WTC11 (cell line): ENCODE measurements around the gene ZNF786. TPM values are rescaled to one million over a fixed set of nuclear protein-coding genes. Genes with fewer than 3 reads are reported as not detected.

ENCODE experiments used
- ATAC-seq: fragments of 200-7000 bp; cut with Tn5 transposase; 2 replicates; pipeline ENCODE4 v1.10.0; 2021; ENCODE audit warnings: mild to moderate bottlenecking, moderate library complexity
- CTCF ChIA-PET: fragments of 300-600 bp; sonication (Branson Sonifier 250); formaldehyde crosslinking; loops from one replicate; lab custom pipeline; 2021; ENCODE audit warnings: antibody characterized with exemption; lab: Charles Lee
- POLR2A ChIA-PET: fragments of 350-600 bp; sonication (Branson Sonifier 250); formaldehyde crosslinking; loops from one replicate; lab custom pipeline; 2021; ENCODE audit warnings: antibody characterized with exemption; lab: Charles Lee
- DNase-seq: peaks from one replicate; pipeline ENCODE4 v3.0.0; 2021; ENCODE audit warnings: low spot score
- H3K27ac Mint-ChIP-seq: 2 replicates; pipeline ENCODE4 v1.8.0; 2021; ENCODE audit warnings: mixed read lengths
- H3K27me3 Mint-ChIP-seq: 2 replicates; pipeline ENCODE4 v1.8.0; 2021; ENCODE audit warnings: low read depth, mild to moderate bottlenecking, moderate library complexity, mixed read lengths
- H3K36me3 Mint-ChIP-seq: 2 replicates; pipeline ENCODE4 v1.8.0; 2021; ENCODE audit warnings: mixed read lengths
- H3K4me1 Mint-ChIP-seq: 2 replicates; pipeline ENCODE4 v1.8.0; 2022; ENCODE audit warnings: mixed read lengths
- H3K4me3 Mint-ChIP-seq: 2 replicates; pipeline ENCODE4 v1.8.0; 2021; ENCODE audit warnings: mild to moderate bottlenecking, moderate library complexity, mixed read lengths
- H3K9me3 Mint-ChIP-seq: 2 replicates; pipeline ENCODE4 v1.8.0; 2021; ENCODE audit warnings: mixed read lengths
- ARID4B ChIP-seq: sonication (generic); formaldehyde crosslinking; IDR thresholded peaks from 2 replicates; pipeline ENCODE4 v1.8.0; 2023; ENCODE audit warnings: missing genetic modification reagents, mild to moderate bottlenecking, borderline replicate concordance
- ATF2 ChIP-seq: sonication (generic); formaldehyde crosslinking; IDR thresholded peaks from 2 replicates; pipeline ENCODE4 v1.8.1; 2022; ENCODE audit warnings: low read depth, missing genetic modification reagents, borderline replicate concordance
- ATF6 ChIP-seq: sonication (generic); formaldehyde crosslinking; IDR thresholded peaks from 2 replicates; pipeline ENCODE4 v1.8.1; 2023; ENCODE audit warnings: mild to moderate bottlenecking, missing genetic modification reagents
- E2F1 ChIP-seq: sonication (generic); formaldehyde crosslinking; IDR thresholded peaks from 2 replicates; pipeline ENCODE4 v1.8.0; 2022; ENCODE audit warnings: mild to moderate bottlenecking, missing genetic modification reagents
- ELF4 ChIP-seq: sonication (generic); formaldehyde crosslinking; IDR thresholded peaks from 2 replicates; pipeline ENCODE4 v1.8.1; 2022; ENCODE audit warnings: low read depth, mild to moderate bottlenecking, moderate library complexity, missing genetic modification reagents
- FOXP1 ChIP-seq: sonication (generic); formaldehyde crosslinking; IDR thresholded peaks from 2 replicates; pipeline ENCODE4 v1.8.0; 2022; ENCODE audit warnings: missing genetic modification reagents, mild to moderate bottlenecking, moderate library complexity, borderline replicate concordance
- FOXP4 ChIP-seq: sonication (generic); formaldehyde crosslinking; IDR thresholded peaks from 2 replicates; pipeline ENCODE4 v1.8.0; 2022; ENCODE audit warnings: mild to moderate bottlenecking, missing genetic modification reagents
- HMGA2 ChIP-seq: fragments of 250-450 bp; sonication (Bioruptor Pico); IDR thresholded peaks from 2 replicates; pipeline ENCODE4 v1.4.0; 2021; ENCODE audit warnings: mild to moderate bottlenecking, moderate library complexity
- HMGXB4 ChIP-seq: sonication (generic); formaldehyde crosslinking; IDR thresholded peaks from 2 replicates; pipeline ENCODE4 v1.8.1; 2023; ENCODE audit warnings: mild to moderate bottlenecking, moderate library complexity, missing genetic modification reagents
- IRF2 ChIP-seq: sonication (generic); formaldehyde crosslinking; IDR thresholded peaks from 2 replicates; pipeline ENCODE4 v1.8.0; 2022; ENCODE audit warnings: low read depth, missing genetic modification reagents, borderline replicate concordance
- KAT7 ChIP-seq: sonication (generic); formaldehyde crosslinking; IDR thresholded peaks from 2 replicates; pipeline ENCODE4 v1.8.1; 2023; ENCODE audit warnings: missing genetic modification reagents, mild to moderate bottlenecking, borderline replicate concordance
- OVOL2 ChIP-seq: fragments of 250-450 bp; sonication (Bioruptor Pico); IDR thresholded peaks from 2 replicates; pipeline ENCODE4 v1.9.0; 2021; ENCODE audit warnings: mild to moderate bottlenecking, borderline replicate concordance
- RORB ChIP-seq: fragments of 250-450 bp; sonication (Bioruptor Pico); IDR thresholded peaks from 2 replicates; pipeline ENCODE4 v1.9.0; 2021; ENCODE audit warnings: mild to moderate bottlenecking
- SMAD4 ChIP-seq: sonication (generic); formaldehyde crosslinking; IDR thresholded peaks from 2 replicates; pipeline ENCODE4 v1.8.0; 2022; ENCODE audit warnings: mild to moderate bottlenecking, missing genetic modification reagents
- SP1 ChIP-seq: sonication (generic); formaldehyde crosslinking; conservative IDR thresholded peaks from 2 replicates; pipeline ENCODE4 v1.8.1; 2022; ENCODE audit warnings: missing genetic modification reagents
- ZNF232 ChIP-seq: sonication (generic); formaldehyde crosslinking; IDR thresholded peaks from 2 replicates; pipeline ENCODE4 v1.8.0; 2022; ENCODE audit warnings: mild to moderate bottlenecking, missing genetic modification reagents
- ZNF263 ChIP-seq: sonication (generic); formaldehyde crosslinking; IDR thresholded peaks from 2 replicates; pipeline ENCODE4 v1.8.1; 2022; ENCODE audit warnings: low read depth, mild to moderate bottlenecking, moderate library complexity, missing genetic modification reagents
- ZNF317 ChIP-seq: sonication (generic); formaldehyde crosslinking; IDR thresholded peaks from 2 replicates; pipeline ENCODE4 v1.8.1; 2023; ENCODE audit warnings: low read depth, mild to moderate bottlenecking, moderate library complexity, missing genetic modification reagents, borderline replicate concordance
- ZNF671 ChIP-seq: fragments of 250-450 bp; sonication (Bioruptor Pico); IDR thresholded peaks from 2 replicates; pipeline ENCODE4 v1.8.0; 2021; ENCODE audit warnings: mild to moderate bottlenecking
- total RNA-seq: library from RNA; stranded (reverse); gene quantifications from 3 replicates; pipeline ENCODE4 v1.2.3, GENCODE V29; 2021

Gene ZNF786
- total RNA-seq, 1 experiment from 2014 or later = 11.4 TPM

- CTCF ChIA-PET = interaction anchor here (1.6 to 3.5 kb wide), 3 partner anchors 16 to 43 kb away, joined by 5 to 32 read pairs (median 13); no protein-coding TSS in a partner anchor
- H3K4me3 Mint-ChIP-seq = peak overlapping the region; percentile 16; the same call in 1 of the 2 replicates
These were observed 67.7 kb downstream of the ZNF786 start for GRCh38 chr7:149022756-149023360.

More at GRCh38 chr7:149022756-149023360, 67.7 kb downstream of the ZNF786 start:
- peak overlapping the region; percentile 92 for H3K27ac Mint-ChIP-seq
- H3K4me1 Mint-ChIP-seq = peaks cover 52% of the 10 kb centered on the region
- POLR2A ChIA-PET = no interaction called here
- no peaks in the 10 kb centered on the region for H3K9me3 Mint-ChIP-seq
- H3K36me3 Mint-ChIP-seq = peaks cover 39% of the 10 kb centered on the region
- TF ChIP-seq OVOL2 (CRISPR knock-in tag) = no peak
- no peak for TF ChIP-seq KAT7 (CRISPR knock-in tag)
- TF ChIP-seq ZNF263 (CRISPR knock-in tag) = no peak
- no peak for TF ChIP-seq SMAD4 (CRISPR knock-in tag)
- no peak for TF ChIP-seq ATF2 (CRISPR knock-in tag)
- TF ChIP-seq ZNF671 (CRISPR knock-in tag) = no peak
- TF ChIP-seq E2F1 (CRISPR knock-in tag) = no peak
- TF ChIP-seq ZNF317 = no peak
- no peak for TF ChIP-seq ARID4B (CRISPR knock-in tag)
- TF ChIP-seq ATF6 (CRISPR knock-in tag) = no peak
- TF ChIP-seq RORB (CRISPR knock-in tag) = no peak
- no peak for TF ChIP-seq ELF4 (CRISPR knock-in tag)
- TF ChIP-seq FOXP4 = no peak
- TF ChIP-seq HMGXB4 (CRISPR knock-in tag) = no peak
- no peak for TF ChIP-seq IRF2 (CRISPR knock-in tag)
- no peak for TF ChIP-seq HMGA2 (CRISPR knock-in tag)
- no peak for TF ChIP-seq FOXP1 (CRISPR knock-in tag)
- TF ChIP-seq ZNF232 (CRISPR knock-in tag) = no peak
- no peak for TF ChIP-seq SP1 (CRISPR knock-in tag)
- no peaks in the 10 kb centered on the region for H3K27me3 Mint-ChIP-seq
- ATAC-seq (no peak), DNase-seq (no peak)
